HG03066 (cell line): Measurements from ENCODE around the gene PPP1R15B.

ENCODE experiments used
- ATAC-seq: cut with Tn5 transposase; IDR thresholded peaks from one replicate; pipeline ENCODE4 v1.9.1; 2021; ENCODE audit warnings: low read depth; ENCODE audit not compliant: unreplicated experiment

The PPP1R15B gene

DNA sequence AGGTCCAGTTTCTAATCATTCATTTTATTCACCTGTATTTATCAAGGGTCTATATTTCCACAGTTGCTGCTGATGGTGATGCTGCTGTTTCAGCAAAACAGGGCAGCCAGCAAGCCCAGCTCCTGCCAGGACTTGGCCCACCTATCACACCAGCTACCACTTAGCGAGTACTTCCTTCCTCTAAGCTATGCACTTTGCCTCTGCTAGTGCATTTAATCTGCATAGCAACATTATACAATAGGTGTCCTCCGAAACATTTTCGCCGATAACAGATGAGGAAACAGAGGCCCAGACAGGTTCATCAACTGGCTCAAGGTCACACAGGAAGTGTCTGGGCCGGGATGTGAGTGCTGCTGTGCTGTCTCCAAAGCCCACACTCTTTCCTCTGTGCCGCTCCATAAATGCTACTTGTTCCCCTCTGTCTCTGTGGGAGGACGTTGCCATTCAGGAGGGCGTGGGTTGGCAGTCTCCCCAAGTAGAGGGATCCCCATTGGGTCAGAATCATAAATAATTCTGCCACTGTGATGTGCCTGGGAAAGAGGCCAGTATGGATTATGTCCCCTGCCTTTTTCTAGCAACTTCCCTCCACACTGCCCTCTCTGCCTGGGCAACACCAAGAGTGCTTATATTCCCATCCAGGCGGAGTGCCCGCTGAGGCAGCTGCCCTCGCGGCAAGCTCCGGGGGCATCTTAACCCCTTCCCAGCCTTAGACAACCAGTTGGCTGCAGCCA, 42.5 kb downstream of the PPP1R15B start:
- ATAC-seq = no peak

DNA sequence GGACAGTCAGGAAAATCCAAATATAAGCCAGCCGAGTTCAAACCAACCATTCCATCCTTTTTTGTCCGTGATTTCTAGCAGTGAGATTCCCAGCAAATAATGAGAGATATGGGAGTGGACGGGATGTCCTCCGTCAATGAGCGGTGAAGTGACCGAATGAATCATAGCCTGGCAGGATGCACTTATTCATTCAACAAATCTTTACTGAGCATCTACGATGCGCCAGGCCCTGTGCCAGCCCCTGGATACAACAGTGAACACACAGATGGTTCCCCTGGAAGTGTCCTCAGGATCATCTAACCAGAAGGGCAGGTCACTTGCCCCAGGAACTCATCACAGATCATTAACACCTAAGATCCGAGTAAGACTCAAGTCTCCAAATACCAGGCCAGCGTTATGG, 43.7 kb downstream of the PPP1R15B start:
- ATAC-seq = no peak

DNA sequence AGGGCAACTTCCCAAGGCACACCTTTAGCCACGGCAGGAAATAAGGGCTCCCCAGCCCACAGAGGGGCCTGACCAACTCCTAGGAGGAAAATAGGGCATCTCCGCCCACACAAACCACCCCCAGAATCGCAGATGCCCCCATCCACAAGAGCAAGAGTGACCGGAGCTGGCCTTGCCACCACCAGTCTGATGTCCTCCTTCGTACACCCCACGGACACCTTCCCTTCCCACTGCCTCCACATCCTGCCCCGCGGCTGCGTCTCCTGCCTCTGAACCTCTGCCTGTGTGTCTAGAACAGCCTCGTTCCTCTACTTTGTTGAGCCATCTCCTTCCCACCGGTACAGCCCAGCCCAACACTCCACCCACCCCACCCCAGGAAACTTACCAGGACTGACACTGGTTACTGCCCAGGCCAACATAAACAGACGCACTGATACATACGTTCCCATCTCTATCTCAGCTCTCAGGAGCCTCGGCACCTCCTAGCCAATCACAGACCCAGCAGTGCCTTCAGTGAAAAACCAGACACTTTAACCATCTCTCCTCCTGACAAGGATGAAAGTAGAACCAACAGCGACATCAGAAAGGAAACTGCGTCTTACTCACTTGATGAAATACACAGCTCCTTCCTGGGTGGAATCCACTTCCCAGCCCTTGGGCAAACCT, 44.3 kb downstream of the PPP1R15B start:
- no peak for ATAC-seq

DNA sequence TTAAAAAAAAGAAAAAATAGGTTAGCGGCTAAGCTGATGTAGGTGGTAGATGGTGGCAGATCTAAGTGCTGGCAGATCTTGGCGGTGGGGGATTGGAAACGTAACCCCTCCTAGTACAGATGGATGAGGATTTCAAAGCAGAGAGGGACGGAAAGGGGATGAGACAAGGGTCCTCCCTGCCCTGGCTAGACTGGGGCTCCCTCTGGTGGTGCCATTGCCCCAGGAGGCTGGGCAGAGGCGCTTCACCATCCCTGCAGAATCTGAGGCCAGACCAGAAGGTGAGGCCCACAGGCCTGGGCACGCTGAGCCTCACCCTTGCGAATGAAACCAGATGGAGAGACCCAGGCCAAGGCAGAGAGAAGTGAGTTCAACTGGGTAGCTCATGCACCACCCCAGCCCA, 44.9 kb downstream of the PPP1R15B start:
- ATAC-seq = no peak

DNA sequence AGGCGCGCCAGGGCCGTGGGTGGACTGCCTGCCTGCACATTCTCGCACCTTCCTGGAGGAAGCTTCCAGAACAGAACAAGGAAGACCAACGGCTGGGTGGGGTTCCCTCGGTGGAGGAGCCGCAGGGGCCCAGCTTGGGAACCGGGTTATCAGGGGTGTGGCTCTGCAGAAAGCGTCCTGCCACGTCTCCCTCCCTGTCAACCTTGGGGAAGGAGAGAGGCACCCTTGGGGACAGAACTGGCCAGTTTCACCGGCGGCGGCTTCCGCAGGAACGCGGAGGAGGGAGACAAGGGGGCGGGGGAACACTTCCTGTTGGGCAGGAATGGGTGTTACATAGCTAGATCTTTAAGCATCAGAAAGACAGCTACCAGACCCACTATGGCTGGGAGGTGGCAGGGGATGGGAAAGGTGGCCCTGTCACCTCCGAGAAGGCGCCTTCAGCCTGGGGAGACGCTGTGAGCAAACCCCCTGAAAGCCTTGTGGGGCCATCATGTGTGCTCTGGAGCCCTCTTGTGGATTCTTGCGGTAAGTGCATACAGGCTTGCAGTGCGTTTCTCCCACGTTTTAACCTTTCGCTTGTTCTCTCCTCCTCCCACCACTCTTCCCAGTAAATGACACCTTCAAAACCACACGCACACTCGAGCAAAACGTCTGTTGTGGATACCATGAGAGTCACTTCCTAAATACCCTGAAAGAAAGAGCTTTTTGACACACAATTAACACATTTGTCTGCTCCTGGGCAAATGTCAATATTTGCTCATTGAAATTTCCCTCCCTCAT, 48.1 kb downstream of the PPP1R15B start:
- ATAC-seq = peak; percentile 71

DNA sequence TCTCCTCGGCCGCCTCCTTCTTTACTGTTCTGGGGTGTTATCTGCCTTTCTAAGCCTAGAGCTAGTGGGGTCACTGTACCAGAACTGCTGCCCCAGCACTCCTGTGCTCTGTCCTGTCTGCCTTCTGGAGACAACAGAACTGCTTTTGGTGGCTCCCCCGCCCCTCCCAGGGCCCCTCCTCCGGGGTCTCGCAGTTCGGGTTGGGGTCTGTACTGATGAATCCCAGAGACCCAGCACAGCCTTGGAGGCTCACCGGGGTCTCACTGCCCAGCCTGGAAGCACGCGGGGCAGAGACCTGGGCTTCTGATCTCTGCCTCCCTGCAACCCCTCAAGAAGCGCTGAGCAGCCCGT, 48.7 kb downstream of the PPP1R15B start:
- no peak for ATAC-seq

DNA sequence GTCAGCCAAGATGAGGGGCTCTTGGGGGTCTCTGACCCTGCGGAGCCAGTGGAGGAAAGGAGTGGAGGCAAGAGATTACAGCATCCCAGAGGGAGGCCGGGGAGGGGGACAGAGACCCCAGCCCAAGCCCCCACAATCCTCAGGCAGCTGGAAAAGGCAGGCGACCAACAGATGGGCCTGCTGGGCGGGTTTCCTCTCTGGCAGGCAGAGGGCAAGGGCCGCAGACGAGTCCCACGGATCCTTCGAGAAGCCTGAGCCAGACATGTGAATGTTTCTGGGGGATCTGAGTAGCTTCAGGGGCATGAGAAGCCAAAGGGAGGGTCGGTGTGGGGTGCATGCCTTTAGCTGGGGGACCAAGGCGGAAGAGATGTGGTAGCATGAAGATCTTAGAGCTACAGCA, 49.8 kb downstream of the PPP1R15B start:
- ATAC-seq = no peak

DNA sequence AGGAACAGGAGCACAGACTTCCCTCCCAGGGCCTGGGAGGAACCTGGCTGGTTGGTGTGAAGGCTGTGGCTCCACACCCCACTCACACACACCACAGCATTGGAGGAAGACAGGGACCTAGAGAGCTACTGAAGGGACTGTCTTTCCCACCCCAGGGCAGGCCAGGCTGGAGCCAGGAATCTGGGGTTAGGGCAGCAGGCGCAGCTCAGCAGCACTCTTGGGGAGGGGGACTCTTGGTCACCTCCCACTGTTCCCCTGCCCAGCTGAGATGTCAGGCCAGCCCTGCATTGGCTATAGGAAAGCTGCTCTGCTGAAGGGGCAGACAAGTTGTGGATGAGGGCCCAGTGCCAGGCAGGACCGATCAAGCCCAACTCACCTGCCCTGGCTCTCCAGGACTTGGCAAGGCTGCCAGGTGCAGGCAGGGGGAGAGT, 50.3 kb downstream of the PPP1R15B start:
- no peak for ATAC-seq

DNA sequence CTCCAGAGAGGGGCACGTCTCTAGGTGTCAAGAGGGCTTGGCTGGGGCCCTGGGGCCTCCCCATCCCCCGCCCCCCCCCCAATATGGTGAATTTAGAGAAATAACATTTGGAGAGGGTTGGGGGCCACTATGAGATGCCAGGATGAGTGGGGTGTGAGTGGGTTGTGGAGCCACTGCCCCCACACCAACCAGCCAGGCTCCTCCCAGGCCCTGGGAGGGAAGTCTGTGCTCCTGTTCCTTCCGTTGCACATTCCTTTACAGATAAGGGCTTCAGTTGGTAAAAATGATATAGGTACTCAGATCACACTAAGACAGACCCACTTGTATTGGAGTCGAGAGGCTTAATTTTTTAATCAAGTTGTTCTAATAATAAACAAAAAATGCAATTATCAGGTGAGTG, 51.3 kb downstream of the PPP1R15B start:
- ATAC-seq = no peak

DNA sequence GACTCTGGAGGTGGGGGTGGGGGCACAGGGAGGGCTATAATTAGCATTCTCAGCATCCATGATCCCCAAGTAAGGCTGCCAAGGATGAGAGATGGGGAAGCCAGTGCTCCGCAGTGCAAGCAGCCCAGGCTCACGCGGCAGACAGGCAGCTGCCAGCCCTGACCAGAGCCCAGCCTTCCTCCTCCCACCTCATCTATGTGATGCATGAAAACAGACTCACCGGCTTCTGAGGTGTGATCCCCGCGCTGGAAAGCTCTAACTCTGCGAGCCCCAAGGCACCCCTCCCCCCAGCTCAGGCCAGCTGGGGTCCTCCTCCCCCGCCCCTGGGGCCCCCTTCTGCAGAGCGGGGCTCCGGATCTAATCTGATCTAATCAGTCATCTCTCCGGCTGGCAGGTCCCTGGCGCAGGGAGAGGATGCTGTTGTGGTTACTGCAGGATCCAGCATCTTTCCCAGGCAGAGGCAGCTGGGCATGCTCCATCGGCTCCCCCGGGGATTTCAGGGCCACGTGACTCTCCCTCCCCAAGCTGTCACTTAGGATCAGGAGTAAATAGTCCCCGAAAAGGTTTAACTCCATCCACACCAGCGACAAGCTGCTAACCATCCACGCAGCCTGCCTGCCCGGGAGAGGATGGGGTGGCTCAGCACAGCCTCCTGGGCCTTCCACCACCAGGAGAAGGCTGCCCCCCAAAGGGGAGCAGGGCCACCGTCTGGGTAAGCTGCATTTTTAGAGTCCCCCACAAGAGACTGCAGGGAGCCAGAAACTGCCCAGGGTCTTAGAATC, 52.0 kb downstream of the PPP1R15B start, which contains the start of gene PLEKHA6:
Gene PLEKHA6 (minus strand): TSS at position 456 of the 782 bp plus-strand sequence. CDS start 86,202 bp downstream, outside the sequence.
- ATAC-seq = no peak

DNA sequence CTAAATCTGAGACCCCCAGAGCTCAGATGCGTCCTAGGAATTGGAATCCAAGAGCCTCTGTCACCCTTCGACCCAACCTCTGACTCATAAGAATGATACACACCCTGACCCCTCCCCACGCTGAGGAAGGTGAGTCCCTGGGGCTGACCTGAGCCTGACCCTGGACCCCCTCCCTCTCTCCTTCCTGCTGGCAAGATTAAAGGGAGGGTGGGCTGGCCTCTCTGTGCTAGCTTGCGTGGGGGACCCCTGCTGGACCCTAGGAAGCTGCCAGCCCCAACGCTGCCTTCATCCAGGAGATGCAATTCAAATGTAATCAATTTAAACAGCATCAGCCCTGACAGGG, 52.5 kb downstream of the PPP1R15B start:
- ATAC-seq = no peak

DNA sequence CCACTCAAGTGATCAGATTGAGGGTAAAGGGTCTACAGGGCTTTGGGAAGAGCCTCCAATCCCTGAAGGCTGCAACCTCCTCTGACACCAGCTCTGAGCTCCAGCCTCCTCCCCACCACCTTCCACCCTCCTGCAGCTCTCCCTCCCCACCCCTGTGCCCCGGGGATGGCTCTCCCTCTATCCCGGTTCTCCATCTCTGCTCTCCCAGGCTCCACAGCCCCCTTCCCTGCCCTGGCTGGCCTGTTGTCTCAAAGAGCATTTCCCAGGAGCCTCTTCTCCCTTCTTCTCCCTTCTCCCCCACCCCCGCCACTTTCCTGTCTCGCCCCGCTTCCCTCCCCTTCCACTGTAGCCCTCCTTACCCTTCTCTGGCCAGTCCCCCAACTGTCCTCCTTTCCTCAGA, 53.0 kb downstream of the PPP1R15B start:
- ATAC-seq = no peak

DNA sequence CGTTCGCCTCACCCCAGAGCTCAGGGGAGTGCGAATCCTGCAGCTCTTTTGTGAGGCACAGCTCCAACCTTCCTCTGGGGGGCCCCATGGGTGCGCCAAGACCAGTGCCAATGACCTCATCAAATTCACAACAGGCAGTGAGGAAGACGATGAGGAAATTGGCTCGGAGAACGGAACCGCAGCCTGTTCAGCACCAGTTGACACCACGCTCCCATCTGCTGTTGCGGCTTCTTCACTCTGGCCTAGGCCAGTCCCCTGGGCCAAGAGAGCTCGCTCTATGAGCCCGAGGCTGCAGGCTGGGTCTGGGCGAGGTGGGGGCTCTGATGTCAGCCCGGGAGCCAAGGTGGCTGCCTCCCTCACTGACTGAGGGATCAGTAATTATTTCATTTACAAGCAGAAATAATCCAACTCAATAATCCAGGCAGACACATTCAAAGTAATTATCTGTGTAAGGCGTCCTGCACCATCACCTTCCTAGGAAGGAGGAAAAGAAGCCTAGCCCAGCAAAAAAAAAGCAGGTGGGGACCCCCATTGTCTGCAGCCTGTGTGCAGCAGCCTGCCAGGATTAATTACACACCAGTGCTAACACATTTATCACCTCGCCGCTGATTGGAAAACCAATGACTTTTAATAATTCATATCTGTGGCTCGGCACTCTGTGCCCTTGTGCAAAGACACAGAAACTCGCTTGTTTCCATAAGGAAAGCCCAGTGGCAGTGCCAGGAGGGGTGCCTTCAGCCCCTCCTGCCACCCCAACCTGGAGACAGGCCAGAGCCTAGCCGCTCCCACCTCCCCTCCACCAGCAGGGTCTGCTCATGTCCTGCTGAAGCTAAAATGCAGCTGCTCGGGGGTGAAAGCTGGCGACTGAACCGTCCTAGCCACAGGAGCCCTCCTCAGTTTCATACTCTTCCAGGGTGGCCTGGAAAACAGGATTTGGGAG, 53.8 kb downstream of the PPP1R15B start:
- ATAC-seq = no peak

DNA sequence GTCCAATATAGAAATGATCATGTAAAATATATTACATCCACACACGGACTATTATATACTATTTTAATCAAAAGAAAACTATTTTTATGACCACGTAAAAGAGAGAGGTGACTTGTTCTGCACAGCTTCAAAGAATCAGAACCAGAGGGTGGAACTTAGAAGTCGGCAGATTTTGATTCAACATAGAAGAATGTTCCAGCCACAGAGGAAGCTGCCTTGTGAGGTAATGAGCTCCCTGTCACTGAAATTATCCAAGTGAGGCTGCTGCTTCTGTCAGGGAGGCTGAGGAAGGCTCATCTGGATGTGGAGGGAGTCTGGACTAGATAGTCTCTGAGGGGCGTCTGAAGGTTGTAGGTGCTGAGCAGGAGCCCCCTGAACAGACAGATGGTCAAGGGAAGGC, 54.6 kb downstream of the PPP1R15B start:
- ATAC-seq = no peak

DNA sequence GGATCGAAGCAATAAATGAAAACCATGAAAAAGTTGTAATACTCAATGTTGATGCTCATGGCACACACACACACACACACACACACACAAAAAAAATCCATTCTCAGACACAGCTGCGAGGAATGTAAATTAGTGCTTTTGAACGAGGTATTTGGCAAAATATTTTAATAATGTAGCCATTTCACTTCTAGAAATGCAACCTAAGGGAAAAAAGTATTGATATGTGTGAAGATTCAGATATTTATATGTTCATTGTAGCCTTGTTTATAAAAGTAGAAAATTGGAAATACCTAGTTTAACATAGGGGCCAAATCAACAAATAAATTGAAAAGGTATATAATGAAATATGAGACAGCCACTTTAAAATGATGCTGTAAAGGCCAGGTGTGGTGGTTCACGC, 55.7 kb downstream of the PPP1R15B start:
- no peak for ATAC-seq

DNA sequence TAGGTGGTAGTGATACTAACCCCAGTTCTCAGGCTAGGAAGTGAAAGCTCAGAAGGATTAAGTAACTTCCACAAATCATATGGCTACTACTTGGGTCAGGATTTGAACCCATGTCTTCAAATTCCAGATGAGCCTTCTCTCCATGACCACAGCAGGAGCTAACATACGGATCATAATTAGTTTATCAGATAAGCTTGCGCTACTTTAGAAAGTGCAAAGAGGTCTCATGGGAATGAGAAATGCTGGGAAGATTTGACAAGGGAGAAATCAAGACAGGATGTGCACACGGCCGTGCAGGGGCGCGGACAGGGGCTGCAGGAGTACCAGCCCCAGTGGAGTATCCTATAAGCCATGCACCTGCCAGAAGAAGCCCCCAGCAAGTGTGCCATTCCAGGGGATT, 57.0 kb downstream of the PPP1R15B start:
- no peak for ATAC-seq
